Measurements from ENCODE around the gene STAG3.

STAG3 gene

GRCh38 chr7:100185726-100186125 lies 8.0 kb downstream of the STAG3 start:
- Histone ChIP-seq H3K79me1 (ENCODE audit: low read depth, low read length) (no peaks in the 10 kb centered on the region), H2AFZ (ENCODE audit: low read length) (no peak overlapping the region), H3K4me2 (ENCODE audit: insufficient read depth, low read length, poor library complexity, severe bottlenecking) (no peak overlapping the region)

GRCh38 chr7:100189061-100189460 lies 11.3 kb downstream of the STAG3 start:
- Histone ChIP-seq H4K91ac (ENCODE audit: low read depth, low read length, poor library complexity) (no peak overlapping the region), H2BK12ac (ENCODE audit: low read length) (no peak overlapping the region), H3K9ac (ENCODE audit: low read depth, low read length, poor library complexity) (no peak overlapping the region), H3K4me1 (ENCODE audit: control insufficient read depth in 2 of 2, insufficient read depth in 1 of 2, low read depth in 1 of 2, low read length in 2 of 2) (no peaks in the 10 kb centered on the region), H2BK120ac (ENCODE audit: low read depth, low read length) (no peak overlapping the region), H2AFZ (ENCODE audit: low read length) (no peak overlapping the region), H2BK5ac (ENCODE audit: low read length) (no peak overlapping the region), H3K27ac (replicated peaks; ENCODE audit: low read length) (no peak overlapping the region), H3K79me1 (ENCODE audit: low read depth, low read length) (no peaks in the 10 kb centered on the region), H3K4me3 (ENCODE audit: low read length in 2 of 2) (no peak overlapping the region), H3K4ac (ENCODE audit: low read length) (no peak overlapping the region), H2AK5ac (ENCODE audit: low read depth, low read length) (no peak overlapping the region), H4K8ac (ENCODE audit: low read depth, low read length) (no peak overlapping the region), H3K36me3 (replicated peaks in 1 of 2; ENCODE audit: control insufficient read depth in 2 of 2, insufficient read depth in 2 of 2, low read length in 2 of 2) (no peaks in the 10 kb centered on the region), H3K18ac (ENCODE audit: low read length) (no peak overlapping the region), H3K23ac (ENCODE audit: low read depth, low read length, poor library complexity) (no peak overlapping the region), H3K9me3 (replicated peaks in 1 of 2; ENCODE audit: control insufficient read depth in 2 of 2, insufficient read depth in 1 of 2, low read depth in 1 of 2, low read length in 2 of 2) (no peaks in the 10 kb centered on the region), H3K27me3 (ENCODE audit: control insufficient read depth in 3 of 3, insufficient read depth in 3 of 3, low read depth in 1 of 3, low read length in 3 of 3) (no peaks in the 10 kb centered on the region), H3K4me2 (ENCODE audit: insufficient read depth, low read length, poor library complexity, severe bottlenecking) (no peak overlapping the region), H2BK15ac (ENCODE audit: low read length) (no peak overlapping the region), H3K14ac (ENCODE audit: low read length) (no peak overlapping the region)
- no CpG with 5 or more reads among the region's 3 CpGs for WGBS, 2 donors (ENCODE audit: extremely low coverage in 2 of 2, insufficient read length in 2 of 2, insufficient replicate concordance in 1 of 2)
- DNase-seq (ENCODE audit: low spot score), result no peak

More at GRCh38 chr7:100185726-100186125, 8.0 kb downstream of the STAG3 start:
- Histone ChIP-seq H3K23ac (ENCODE audit: low read depth, low read length, poor library complexity) (no peak overlapping the region), H3K9ac (ENCODE audit: low read depth, low read length, poor library complexity) (no peak overlapping the region), H2BK15ac (ENCODE audit: low read length) (no peak overlapping the region), H2BK12ac (ENCODE audit: low read length) (no peak overlapping the region), H4K8ac (ENCODE audit: low read depth, low read length) (no peak overlapping the region), H3K14ac (ENCODE audit: low read length) (no peak overlapping the region), H3K4me3 (ENCODE audit: low read length in 2 of 2) (no peak overlapping the region), H3K4me1 (ENCODE audit: control insufficient read depth in 2 of 2, insufficient read depth in 1 of 2, low read depth in 1 of 2, low read length in 2 of 2) (no peaks in the 10 kb centered on the region), H4K91ac (ENCODE audit: low read depth, low read length, poor library complexity) (no peak overlapping the region), H3K27ac (replicated peaks; ENCODE audit: low read length) (no peak overlapping the region), H2BK120ac (ENCODE audit: low read depth, low read length) (no peak overlapping the region), H3K4ac (ENCODE audit: low read length) (no peak overlapping the region), H3K9me3 (replicated peaks in 1 of 2; ENCODE audit: control insufficient read depth in 2 of 2, insufficient read depth in 1 of 2, low read depth in 1 of 2, low read length in 2 of 2) (no peaks in the 10 kb centered on the region), H2AK5ac (ENCODE audit: low read depth, low read length) (no peak overlapping the region), H3K27me3 (ENCODE audit: control insufficient read depth in 3 of 3, insufficient read depth in 3 of 3, low read depth in 1 of 3, low read length in 3 of 3) (no peaks in the 10 kb centered on the region), H2BK5ac (ENCODE audit: low read length) (no peak overlapping the region), H3K36me3 (replicated peaks in 1 of 2; ENCODE audit: control insufficient read depth in 2 of 2, insufficient read depth in 2 of 2, low read length in 2 of 2) (no peaks in the 10 kb centered on the region), H3K18ac (ENCODE audit: low read length) (no peak overlapping the region)
- no CpG with 5 or more reads among the region's 2 CpGs for WGBS, 2 donors (ENCODE audit: extremely low coverage in 2 of 2, insufficient read length in 2 of 2, insufficient replicate concordance in 1 of 2)
- DNase-seq (ENCODE audit: low spot score), result no peak

GRCh38 chr7:100190048-100190711 lies 12.5 kb downstream of the STAG3 start:
- WGBS, 2 donors (ENCODE audit: extremely low coverage in 2 of 2, insufficient read length in 2 of 2, insufficient replicate concordance in 1 of 2), result no CpG with 5 or more reads among the region's 4 CpGs
- H3K4me1 ChIP-seq (ENCODE audit: control insufficient read depth in 2 of 2, insufficient read depth in 1 of 2, low read depth in 1 of 2, low read length in 2 of 2), result no peaks in the 10 kb centered on the region
- no peak overlapping the region for H2BK120ac ChIP-seq (ENCODE audit: low read depth, low read length)

GRCh38 chr7:100191775-100192174 lies 14.1 kb downstream of the STAG3 start:
- no CpG with 5 or more reads among the region's 2 CpGs for WGBS, 2 donors (ENCODE audit: extremely low coverage in 2 of 2, insufficient read length in 2 of 2, insufficient replicate concordance in 1 of 2)
- no peak overlapping the region for H2AK5ac ChIP-seq (ENCODE audit: low read depth, low read length)
- DNase-seq (ENCODE audit: low spot score), result no peak

More at GRCh38 chr7:100190048-100190711, 12.5 kb downstream of the STAG3 start:
- Histone ChIP-seq H3K14ac (ENCODE audit: low read length) (no peak overlapping the region), H3K36me3 (replicated peaks in 1 of 2; ENCODE audit: control insufficient read depth in 2 of 2, insufficient read depth in 2 of 2, low read length in 2 of 2) (no peaks in the 10 kb centered on the region), H3K4ac (ENCODE audit: low read length) (no peak overlapping the region), H2BK15ac (ENCODE audit: low read length) (no peak overlapping the region), H3K79me1 (ENCODE audit: low read depth, low read length) (no peaks in the 10 kb centered on the region), H2BK5ac (ENCODE audit: low read length) (no peak overlapping the region), H2BK12ac (ENCODE audit: low read length) (no peak overlapping the region), H4K91ac (ENCODE audit: low read depth, low read length, poor library complexity) (no peak overlapping the region), H3K9me3 (replicated peaks in 1 of 2; ENCODE audit: control insufficient read depth in 2 of 2, insufficient read depth in 1 of 2, low read depth in 1 of 2, low read length in 2 of 2) (no peaks in the 10 kb centered on the region), H3K4me2 (ENCODE audit: insufficient read depth, low read length, poor library complexity, severe bottlenecking) (no peak overlapping the region), H2AFZ (ENCODE audit: low read length) (no peak overlapping the region), H3K9ac (ENCODE audit: low read depth, low read length, poor library complexity) (no peak overlapping the region), H4K8ac (ENCODE audit: low read depth, low read length) (no peak overlapping the region), H3K27me3 (ENCODE audit: control insufficient read depth in 3 of 3, insufficient read depth in 3 of 3, low read depth in 1 of 3, low read length in 3 of 3) (no peaks in the 10 kb centered on the region), H3K23ac (ENCODE audit: low read depth, low read length, poor library complexity) (no peak overlapping the region), H2AK5ac (ENCODE audit: low read depth, low read length) (no peak overlapping the region), H3K27ac (replicated peaks; ENCODE audit: low read length) (no peak overlapping the region), H3K18ac (ENCODE audit: low read length) (no peak overlapping the region), H3K4me3 (ENCODE audit: low read length in 2 of 2) (no peak overlapping the region)
- no peak for DNase-seq (ENCODE audit: low spot score)

More at GRCh38 chr7:100191775-100192174, 14.1 kb downstream of the STAG3 start:
- Histone ChIP-seq H2BK12ac (ENCODE audit: low read length) (no peak overlapping the region), H2BK15ac (ENCODE audit: low read length) (no peak overlapping the region), H3K27me3 (ENCODE audit: control insufficient read depth in 3 of 3, insufficient read depth in 3 of 3, low read depth in 1 of 3, low read length in 3 of 3) (no peaks in the 10 kb centered on the region), H3K79me1 (ENCODE audit: low read depth, low read length) (no peaks in the 10 kb centered on the region), H3K9ac (ENCODE audit: low read depth, low read length, poor library complexity) (no peak overlapping the region), H3K18ac (ENCODE audit: low read length) (no peak overlapping the region), H3K4me2 (ENCODE audit: insufficient read depth, low read length, poor library complexity, severe bottlenecking) (no peak overlapping the region), H4K8ac (ENCODE audit: low read depth, low read length) (no peak overlapping the region), H3K4me1 (ENCODE audit: control insufficient read depth in 2 of 2, insufficient read depth in 1 of 2, low read depth in 1 of 2, low read length in 2 of 2) (no peaks in the 10 kb centered on the region), H3K23ac (ENCODE audit: low read depth, low read length, poor library complexity) (no peak overlapping the region), H3K27ac (replicated peaks; ENCODE audit: low read length) (no peak overlapping the region), H3K36me3 (replicated peaks in 1 of 2; ENCODE audit: control insufficient read depth in 2 of 2, insufficient read depth in 2 of 2, low read length in 2 of 2) (no peaks in the 10 kb centered on the region), H3K4me3 (ENCODE audit: low read length in 2 of 2) (no peak overlapping the region), H2AFZ (ENCODE audit: low read length) (no peak overlapping the region), H3K4ac (ENCODE audit: low read length) (no peak overlapping the region), H2BK5ac (ENCODE audit: low read length) (no peak overlapping the region), H2BK120ac (ENCODE audit: low read depth, low read length) (no peak overlapping the region), H3K9me3 (replicated peaks in 1 of 2; ENCODE audit: control insufficient read depth in 2 of 2, insufficient read depth in 1 of 2, low read depth in 1 of 2, low read length in 2 of 2) (no peaks in the 10 kb centered on the region), H4K91ac (ENCODE audit: low read depth, low read length, poor library complexity) (no peak overlapping the region), H3K14ac (ENCODE audit: low read length) (no peak overlapping the region)
